ENCODE measurements around the gene CAPN5. TPM values are rescaled to one million over a fixed set of nuclear protein-coding genes. Genes with fewer than 3 reads are reported as not detected.
"Not testable (repeated sequence)": the region's sequence is repeated elsewhere in the genome, so short reads cannot be mapped to it uniquely, and the experiment has no call there.

Gene CAPN5
- total RNA-seq, 2 experiments from 2014 or later, result 0.62 to 0.76 TPM

- Mint-ChIP-seq H3K4me3 (no peak overlapping the region), H3K9me3 (ENCODE audit: low read depth) (peaks cover 8% of the 10 kb centered on the region), H3K36me3 (ENCODE audit: low read depth) (no peaks in the 10 kb centered on the region), H3K27me3 (peaks cover 2% of the 10 kb centered on the region), H3K4me1 (peaks cover 2% of the 10 kb centered on the region), H3K27ac (no peak overlapping the region)
- DNase-seq (no peak), ATAC-seq (no peak)
- POLR2A ChIA-PET, result interaction anchor here (0.6 kb wide), 1 partner anchor 1603 kb away, joined by 3 read pairs; no protein-coding TSS in a partner anchor
- intact Hi-C loops (cut with DNase I, micrococcal nuclease), result no loop called here
- CTCF ChIA-PET, result interaction anchor here (0.6 to 2.6 kb wide), 2 partner anchors 36 to 319 kb away, joined by 3 to 11 read pairs; no protein-coding TSS in a partner anchor
Observed at GRCh38 chr11:77055101-77055561, 11.6 kb upstream of the CAPN5 start.

- ChIA-PET CTCF (no interaction called here), POLR2A (no interaction called here)
- no peak for DNase-seq
- Mint-ChIP-seq H3K9me3 (ENCODE audit: low read depth) (peaks cover 8% of the 10 kb centered on the region), H3K27ac (no peak overlapping the region), H3K36me3 (ENCODE audit: low read depth) (no peaks in the 10 kb centered on the region), H3K27me3 (peaks cover 2% of the 10 kb centered on the region), H3K4me1 (peaks cover 2% of the 10 kb centered on the region), H3K4me3 (no peak overlapping the region)
- intact Hi-C loops (cut with DNase I, micrococcal nuclease), result no loop called here
- no peak for ATAC-seq
Observed at GRCh38 chr11:77055913-77056312, 10.9 kb upstream of the CAPN5 start.

- CTCF ChIA-PET, result interaction anchor here (0.6 kb wide), 1 partner anchor 192 kb away, joined by 5 read pairs; no protein-coding TSS in a partner anchor
- intact Hi-C loops (cut with DNase I, micrococcal nuclease), result no loop called here
- ATAC-seq (peak; percentile 53), DNase-seq (no peak)
- POLR2A ChIA-PET, result no interaction called here
- peaks cover 11% of the 10 kb centered on the region for H3K9me3 Mint-ChIP-seq (ENCODE audit: low read depth)
- no peak overlapping the region for H3K4me3 Mint-ChIP-seq
- no peaks in the 10 kb centered on the region for H3K36me3 Mint-ChIP-seq (ENCODE audit: low read depth)
- peaks cover 2% of the 10 kb centered on the region for H3K27me3 Mint-ChIP-seq
- H3K4me1 Mint-ChIP-seq, result peaks cover 2% of the 10 kb centered on the region
- H3K27ac Mint-ChIP-seq, result no peak overlapping the region
Observed at GRCh38 chr11:77056814-77057402, 9.9 kb upstream of the CAPN5 start.

- H3K4me3 Mint-ChIP-seq, result no peak overlapping the region
- no peak overlapping the region for H3K27ac Mint-ChIP-seq
- intact Hi-C loops (cut with DNase I, micrococcal nuclease), result no loop called here
- no peak for ATAC-seq
- POLR2A ChIA-PET, result no interaction called here
- no peaks in the 10 kb centered on the region for H3K36me3 Mint-ChIP-seq (ENCODE audit: low read depth)
- CTCF ChIA-PET, result interaction anchor here (0.5 to 1.0 kb wide), 4 partner anchors 9 to 245 kb away, joined by 3 read pairs; no protein-coding TSS in a partner anchor
- DNase-seq, result no peak
- peaks cover 2% of the 10 kb centered on the region for H3K27me3 Mint-ChIP-seq
- peaks cover 12% of the 10 kb centered on the region for H3K9me3 Mint-ChIP-seq (ENCODE audit: low read depth)
- peaks cover 2% of the 10 kb centered on the region for H3K4me1 Mint-ChIP-seq
Observed at GRCh38 chr11:77057938-77058474, 8.8 kb upstream of the CAPN5 start.

- ATAC-seq (no peak), DNase-seq (no peak)
- H3K27me3 Mint-ChIP-seq, result peaks cover 2% of the 10 kb centered on the region
- peaks cover 2% of the 10 kb centered on the region for H3K4me1 Mint-ChIP-seq
- CTCF ChIA-PET, result interaction anchor here (0.6 kb wide), 1 partner anchor 246 kb away, joined by 3 read pairs; no protein-coding TSS in a partner anchor
- intact Hi-C loops (cut with DNase I, micrococcal nuclease), result no loop called here
- no peak overlapping the region for H3K4me3 Mint-ChIP-seq
- POLR2A ChIA-PET, result no interaction called here
- peaks cover 12% of the 10 kb centered on the region for H3K9me3 Mint-ChIP-seq (ENCODE audit: low read depth)
- H3K36me3 Mint-ChIP-seq (ENCODE audit: low read depth), result no peaks in the 10 kb centered on the region
- no peak overlapping the region for H3K27ac Mint-ChIP-seq
Observed at GRCh38 chr11:77058900-77059299, 7.9 kb upstream of the CAPN5 start.

GRCh38 chr11:77059806-77060205, 7.0 kb upstream of the CAPN5 start:
- DNase-seq (no peak), ATAC-seq (no peak)
- H3K9me3 Mint-ChIP-seq (ENCODE audit: low read depth), result peaks cover 12% of the 10 kb centered on the region
- H3K27me3 Mint-ChIP-seq, result peaks cover 2% of the 10 kb centered on the region
- CTCF ChIA-PET, result no interaction called here
- no peak overlapping the region for H3K4me3 Mint-ChIP-seq
- H3K4me1 Mint-ChIP-seq, result peaks cover 2% of the 10 kb centered on the region
- intact Hi-C loops (cut with DNase I, micrococcal nuclease), result no loop called here
- H3K36me3 Mint-ChIP-seq (ENCODE audit: low read depth), result no peaks in the 10 kb centered on the region
- H3K27ac Mint-ChIP-seq, result no peak overlapping the region
- POLR2A ChIA-PET, result no interaction called here

- peaks cover 2% of the 10 kb centered on the region for H3K27me3 Mint-ChIP-seq
- H3K4me3 Mint-ChIP-seq, result no peak overlapping the region
- ChIA-PET POLR2A (no interaction called here), CTCF (no interaction called here)
- DNase-seq (no peak), ATAC-seq (no peak)
- H3K36me3 Mint-ChIP-seq (ENCODE audit: low read depth), result no peaks in the 10 kb centered on the region
- peaks cover 2% of the 10 kb centered on the region for H3K4me1 Mint-ChIP-seq
- H3K9me3 Mint-ChIP-seq (ENCODE audit: low read depth), result peaks cover 12% of the 10 kb centered on the region
- H3K27ac Mint-ChIP-seq, result no peak overlapping the region
- intact Hi-C loops (cut with DNase I, micrococcal nuclease), result no loop called here
Observed at GRCh38 chr11:77060234-77060633, 6.5 kb upstream of the CAPN5 start.

GRCh38 chr11:77061258-77061657, 5.5 kb upstream of the CAPN5 start:
- POLR2A ChIA-PET; intact Hi-C loops (cut with DNase I, micrococcal nuclease); DNase-seq; H3K36me3 Mint-ChIP-seq (ENCODE audit: low read depth); H3K4me3 Mint-ChIP-seq; H3K27ac Mint-ChIP-seq; H3K27me3 Mint-ChIP-seq; CTCF ChIA-PET; ATAC-seq; H3K4me1 Mint-ChIP-seq; H3K9me3 Mint-ChIP-seq (ENCODE audit: low read depth): not testable (repeated sequence)

- CTCF ChIA-PET, result interaction anchor here (0.9 to 3.7 kb wide), 4 partner anchors 15 to 48 kb away, joined by 3 to 24 read pairs (median 4); no protein-coding TSS in a partner anchor
- peaks cover 4% of the 10 kb centered on the region for H3K9me3 Mint-ChIP-seq (ENCODE audit: low read depth)
- H3K4me3 Mint-ChIP-seq, result no peak overlapping the region
- H3K27ac Mint-ChIP-seq, result no peak overlapping the region
- intact Hi-C loops (cut with DNase I, micrococcal nuclease), result no loop called here
- POLR2A ChIA-PET, result interaction anchor here (0.5 kb wide), 1 partner anchor 17 kb away, joined by 3 read pairs; no protein-coding TSS in a partner anchor
- DNase-seq (no peak), ATAC-seq (no peak)
- peaks cover 2% of the 10 kb centered on the region for H3K27me3 Mint-ChIP-seq
- no peaks in the 10 kb centered on the region for H3K36me3 Mint-ChIP-seq (ENCODE audit: low read depth)
- peaks cover 4% of the 10 kb centered on the region for H3K4me1 Mint-ChIP-seq
Observed at GRCh38 chr11:77062924-77063323, 3.8 kb upstream of the CAPN5 start.

GRCh38 chr11:77063407-77063806, 3.4 kb upstream of the CAPN5 start:
- no peaks in the 10 kb centered on the region for H3K36me3 Mint-ChIP-seq (ENCODE audit: low read depth)
- CTCF ChIA-PET, result interaction anchor here (0.9 to 3.7 kb wide), 3 partner anchors 15 to 49 kb away, joined by 3 to 24 read pairs (median 5); no protein-coding TSS in a partner anchor
- H3K4me1 Mint-ChIP-seq, result peaks cover 4% of the 10 kb centered on the region
- H3K27me3 Mint-ChIP-seq, result peaks cover 2% of the 10 kb centered on the region
- intact Hi-C loops (cut with DNase I, micrococcal nuclease), result no loop called here
- no peak for ATAC-seq
- H3K9me3 Mint-ChIP-seq (ENCODE audit: low read depth), result peaks cover 4% of the 10 kb centered on the region
- no peak overlapping the region for H3K27ac Mint-ChIP-seq
- DNase-seq, result no peak
- no peak overlapping the region for H3K4me3 Mint-ChIP-seq
- POLR2A ChIA-PET, result no interaction called here

GRCh38 chr11:77063861-77064260, 2.9 kb upstream of the CAPN5 start:
- DNase-seq (no peak), ATAC-seq (no peak)
- Mint-ChIP-seq H3K36me3 (ENCODE audit: low read depth) (no peaks in the 10 kb centered on the region), H3K27me3 (peaks cover 2% of the 10 kb centered on the region), H3K27ac (no peak overlapping the region), H3K9me3 (ENCODE audit: low read depth) (peaks cover 4% of the 10 kb centered on the region), H3K4me3 (no peak overlapping the region), H3K4me1 (peaks cover 4% of the 10 kb centered on the region)
- ChIA-PET CTCF (interaction anchor here (0.9 to 3.7 kb wide), 3 partner anchors 16 to 28 kb away, joined by 5 to 24 read pairs (median 19); no protein-coding TSS in a partner anchor), POLR2A (no interaction called here)
- intact Hi-C loops (cut with DNase I, micrococcal nuclease), result no loop called here

- no peak overlapping the region for H3K27ac Mint-ChIP-seq
- H3K4me3 Mint-ChIP-seq, result no peak overlapping the region
- ChIA-PET CTCF (interaction anchor here (1.1 to 3.7 kb wide), 4 partner anchors 13 to 26 kb away, joined by 4 to 24 read pairs (median 12); no protein-coding TSS in a partner anchor), POLR2A (no interaction called here)
- peaks cover 4% of the 10 kb centered on the region for H3K4me1 Mint-ChIP-seq
- H3K9me3 Mint-ChIP-seq (ENCODE audit: low read depth), result peaks cover 4% of the 10 kb centered on the region
- no peaks in the 10 kb centered on the region for H3K36me3 Mint-ChIP-seq (ENCODE audit: low read depth)
- no peaks in the 10 kb centered on the region for H3K27me3 Mint-ChIP-seq
- no peak for DNase-seq
- no peak for ATAC-seq
- intact Hi-C loops (cut with DNase I, micrococcal nuclease), result no loop called here
Observed at GRCh38 chr11:77064648-77065217, 2.0 kb upstream of the CAPN5 start.

All from activated CD4-positive, alpha-beta T cell treated with anti-CD3 and anti-CD28 coated beads for 36 hours (primary cell).